KBM-7 (cell line): ENCODE measurements around the gene PAPSS1.
"Not testable (repeated sequence)": the region's sequence is repeated elsewhere in the genome, so short reads cannot be mapped to it uniquely, and the experiment has no call there.

Experiments
- DNase-seq: peaks from one replicate; pipeline ENCODE4 v3.0.0-alpha.2; 2015
- in situ Hi-C: fragments of 300-500 bp; cut with MboI; formaldehyde crosslinking; loops from 2 replicates; pipeline ENCODE4 v1.14.3; 2020; ENCODE audit warnings: low sequenced_read_pairs, low pct_unique_long_range_greater_than_20kb, mixed read lengths

The PAPSS1 gene

DNA sequence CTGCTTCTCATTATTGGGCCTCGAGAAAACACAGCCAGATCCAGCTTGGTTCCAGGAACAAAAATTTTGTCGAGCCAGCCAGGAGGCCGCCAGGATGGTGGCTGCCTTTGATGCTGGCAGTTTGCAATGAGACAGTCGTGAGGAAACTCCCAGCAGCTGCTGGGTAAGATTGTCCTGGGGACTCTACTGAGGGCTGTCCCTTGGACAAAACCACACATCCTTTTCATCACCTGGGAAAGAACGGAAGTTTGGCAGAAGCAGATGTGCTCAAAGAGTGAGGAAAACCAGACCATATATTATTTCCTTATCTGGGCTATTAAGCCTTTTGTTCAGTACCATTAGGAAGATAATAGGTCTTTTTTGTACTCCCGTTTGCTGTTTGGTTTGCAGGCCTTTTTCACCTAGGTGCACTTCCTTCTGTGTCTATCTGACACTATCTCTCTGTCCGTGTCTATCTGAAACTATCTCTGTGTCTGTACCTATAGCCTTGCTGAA is 13.4 kb upstream of the PAPSS1 start:
- no peak for DNase-seq

DNA sequence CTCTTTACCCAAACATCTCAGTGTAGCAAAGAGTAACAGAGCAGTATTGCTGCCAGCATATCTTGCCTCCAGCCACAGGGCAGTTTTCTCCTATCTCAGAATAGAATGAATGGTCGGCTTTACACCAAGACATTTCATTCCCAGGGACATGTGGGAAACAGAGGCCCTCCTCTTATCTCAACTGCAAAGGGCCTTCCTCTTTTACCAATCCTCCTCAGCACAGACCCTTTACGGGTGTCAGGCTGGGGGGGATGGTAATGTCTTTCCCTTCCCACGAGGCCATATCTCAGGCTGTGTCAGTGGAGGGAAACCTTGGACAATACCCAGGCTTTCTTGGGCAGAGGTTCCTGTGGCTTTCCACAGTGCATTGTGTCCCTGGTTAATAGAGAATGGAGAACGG is 9.0 kb upstream of the PAPSS1 start:
- DNase-seq = peak; percentile 31
- in situ Hi-C loops = not testable (repeated sequence)

More for the DNA sequence above, 13.4 kb upstream of the PAPSS1 start:
- in situ Hi-C loops = no loop called here

DNA sequence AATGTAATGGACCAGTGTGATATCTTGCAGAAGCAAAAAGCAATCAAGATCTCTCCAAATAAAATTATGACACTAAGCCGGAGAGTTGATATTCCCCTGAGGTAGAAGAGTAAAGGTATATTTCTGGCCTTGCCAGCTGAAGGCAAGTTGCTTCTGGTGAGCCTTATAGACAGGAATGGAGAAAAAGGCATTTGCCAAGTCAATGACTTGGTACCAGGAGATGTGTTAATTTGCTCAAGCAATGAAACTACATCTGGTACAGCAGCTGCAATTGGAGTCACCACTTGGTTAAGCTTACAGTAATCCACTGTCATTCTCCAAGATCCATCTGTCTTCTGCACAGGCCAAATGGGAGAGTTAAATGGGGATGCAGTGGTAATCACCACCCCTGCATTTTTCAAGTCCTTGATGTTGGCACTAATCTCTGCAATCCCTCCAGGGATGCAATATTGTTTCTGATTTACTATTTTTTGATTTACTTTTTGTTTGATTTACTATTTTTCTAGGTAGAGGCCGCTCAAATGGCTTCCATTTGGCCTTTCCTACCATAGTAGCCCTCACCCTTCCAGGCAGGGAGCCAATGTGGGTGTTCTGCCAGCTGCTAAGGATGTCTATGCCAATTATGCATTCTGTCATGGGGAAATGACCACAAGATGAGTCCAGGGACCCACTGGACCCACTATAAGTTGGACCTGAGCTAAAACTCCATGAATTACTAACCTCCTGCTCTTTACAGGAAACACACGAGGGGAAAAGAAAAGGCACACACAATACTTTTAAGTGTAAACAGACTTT is 6.3 kb upstream of the PAPSS1 start:
- in situ Hi-C loops, DNase-seq: not testable (repeated sequence)

DNA sequence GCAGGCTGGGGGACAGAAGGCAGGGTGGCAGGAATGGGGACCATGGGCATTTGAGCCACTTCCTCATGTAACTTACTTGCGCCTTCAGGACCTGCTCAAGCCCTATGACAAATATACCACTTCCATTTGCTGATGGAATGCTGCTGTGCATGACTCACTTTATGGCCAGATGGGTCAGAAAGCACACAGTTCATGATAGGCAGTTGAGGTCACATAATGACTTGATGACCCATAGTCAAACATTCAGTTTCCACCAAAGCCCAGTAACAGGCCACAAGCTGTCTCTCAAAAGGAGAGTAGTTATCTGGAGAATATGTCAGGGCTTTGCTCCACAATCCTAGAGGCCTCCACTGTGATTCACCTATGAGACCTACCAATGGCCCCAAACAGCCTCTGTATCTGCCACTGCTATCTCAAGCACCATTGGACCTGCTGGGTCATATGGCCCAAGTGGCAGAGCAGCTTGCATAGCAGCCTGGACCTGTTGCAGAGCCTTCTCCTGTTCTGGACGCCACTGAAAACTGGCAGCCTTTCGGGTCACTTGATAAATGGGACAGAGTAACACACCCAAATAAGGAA is 5.3 kb upstream of the PAPSS1 start:
- in situ Hi-C loops = no loop called here

DNA sequence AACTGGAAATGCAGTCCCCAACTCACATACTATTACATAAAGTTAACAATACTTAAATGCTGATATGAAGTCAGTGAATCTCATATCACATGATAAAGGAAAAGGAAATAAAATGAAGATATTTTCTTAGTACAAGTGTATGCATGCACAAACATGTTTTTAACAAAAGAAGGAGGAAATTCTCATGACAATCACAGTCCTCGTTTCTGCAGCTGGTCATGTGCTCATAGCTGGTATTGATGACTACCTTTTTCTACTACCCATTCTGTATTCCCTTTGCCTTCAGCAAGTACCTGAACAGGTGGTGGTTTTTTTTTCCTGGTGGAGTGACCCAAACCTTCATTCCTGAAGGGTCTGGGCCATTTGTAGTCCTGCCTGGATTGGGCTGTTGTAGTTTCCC is 3.3 kb upstream of the PAPSS1 start:
- in situ Hi-C loops, DNase-seq: not testable (repeated sequence)

More for the DNA sequence above, 5.3 kb upstream of the PAPSS1 start:
- DNase-seq = no peak

DNA sequence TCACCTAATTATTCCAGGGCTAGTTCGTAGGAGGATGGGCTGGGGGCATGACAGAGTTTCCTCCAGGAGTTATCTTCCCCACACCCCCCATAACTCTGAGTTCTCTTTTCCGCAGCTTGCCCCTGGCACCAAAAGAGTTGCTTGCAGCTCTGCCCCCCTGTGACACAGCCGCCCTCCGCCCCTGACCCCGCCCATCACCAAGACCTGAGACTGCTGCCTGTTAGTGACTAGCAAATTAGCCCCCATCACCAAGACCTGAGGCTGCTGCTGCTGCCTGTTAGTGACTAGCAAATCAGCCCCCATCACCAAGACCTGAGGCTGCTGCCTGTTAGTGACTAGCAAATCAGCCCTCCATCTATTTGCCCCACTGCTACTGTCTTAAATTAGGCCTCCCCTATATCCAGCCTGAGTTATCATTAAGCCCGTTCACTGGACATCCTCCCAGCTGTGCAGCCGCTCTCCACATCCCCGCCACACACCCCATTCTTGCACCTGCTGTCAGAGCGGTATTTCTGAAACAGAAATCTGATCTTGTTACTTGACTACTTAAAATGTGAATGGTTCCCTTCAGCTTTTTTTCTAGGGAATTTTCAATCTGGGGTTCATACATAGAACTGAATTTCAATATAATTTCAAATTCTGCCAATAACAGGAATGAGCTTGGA is 1.5 kb upstream of the PAPSS1 start:
- in situ Hi-C loops = no loop called here
- no peak for DNase-seq

DNA sequence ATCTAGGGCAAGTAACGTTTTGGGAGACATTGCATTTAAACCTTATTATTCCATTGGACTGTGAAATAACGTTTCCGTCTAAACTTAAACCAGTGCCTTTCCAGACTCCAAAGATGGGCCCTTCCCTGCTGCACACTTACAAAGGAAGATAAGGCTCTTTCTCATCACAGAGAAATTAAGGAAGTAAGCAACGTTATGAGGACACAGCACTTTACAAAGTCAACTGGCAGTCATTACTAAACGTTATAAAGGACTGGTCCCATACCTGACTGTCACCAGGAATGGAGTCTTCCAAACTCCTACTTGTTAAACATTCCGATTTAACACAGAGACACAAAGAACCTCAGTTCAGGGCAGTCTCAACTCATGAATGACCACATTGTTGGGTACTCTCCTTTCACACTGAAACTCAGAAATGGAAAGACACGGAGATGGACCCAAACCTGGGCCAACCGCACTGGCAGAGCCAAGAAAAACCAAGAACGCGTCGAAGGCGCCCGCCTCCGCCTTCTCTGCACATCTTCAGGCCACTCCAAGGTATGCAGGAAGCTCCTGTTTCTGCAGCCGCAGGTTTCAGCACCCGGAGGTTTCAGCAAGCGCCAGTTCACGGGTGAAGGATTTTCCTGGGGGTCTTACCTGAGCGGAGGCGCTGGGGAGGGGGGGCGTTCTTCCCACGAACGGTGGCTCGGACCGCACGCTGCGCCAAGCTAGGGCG is 670 bp downstream of the PAPSS1 start:
- in situ Hi-C loops = no loop called here
- DNase-seq = peak; percentile 63

DNA sequence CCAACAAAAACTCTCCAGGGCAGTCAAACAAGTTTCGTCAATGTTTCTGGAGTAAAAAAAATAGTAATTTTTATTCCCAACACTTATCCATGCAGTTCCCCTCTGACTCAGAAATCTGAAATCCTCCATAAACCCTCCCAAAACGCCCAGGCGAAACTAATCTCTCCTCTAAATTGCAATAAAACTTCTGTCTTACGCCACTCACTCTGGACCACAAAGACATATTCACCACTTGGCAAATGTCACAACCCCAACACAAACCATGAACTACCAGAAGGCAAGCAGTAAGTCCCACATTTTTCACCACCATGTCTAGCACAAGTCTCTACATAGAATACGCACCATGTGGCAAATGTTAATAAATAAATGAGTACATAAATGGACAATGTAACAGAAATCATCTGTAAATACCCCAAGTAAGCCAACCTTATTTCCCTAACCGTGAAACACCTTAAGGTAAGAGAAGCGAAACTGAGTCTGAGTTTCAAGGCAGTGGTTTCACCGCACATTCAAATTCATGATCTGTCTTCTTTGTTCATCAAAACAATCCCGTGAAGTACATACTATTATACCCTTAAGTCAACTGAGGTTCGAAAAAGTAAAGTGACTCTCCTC is 1.6 kb downstream of the PAPSS1 start:
- no peak for DNase-seq
- in situ Hi-C loops = no loop called here

DNA sequence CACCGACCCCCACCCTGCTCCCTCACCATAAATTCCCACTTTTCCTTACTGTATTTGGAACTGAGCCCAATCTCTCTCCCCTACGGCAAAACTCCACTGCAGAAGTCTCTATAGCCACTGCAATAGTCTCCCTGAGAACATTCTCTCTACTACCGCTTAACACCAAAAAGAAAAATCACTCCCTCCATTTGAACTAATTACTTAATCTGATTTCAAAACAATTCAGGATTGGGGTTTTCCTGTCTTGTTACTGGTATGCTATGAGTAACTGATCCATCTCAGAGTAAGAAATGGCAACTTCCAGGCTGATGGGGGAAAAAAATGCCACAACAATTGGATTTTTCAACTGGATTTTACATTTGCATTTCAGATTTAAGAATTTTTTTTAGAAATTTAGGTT is 5.8 kb downstream of the PAPSS1 start:
- in situ Hi-C loops = no loop called here
- DNase-seq = no peak

DNA sequence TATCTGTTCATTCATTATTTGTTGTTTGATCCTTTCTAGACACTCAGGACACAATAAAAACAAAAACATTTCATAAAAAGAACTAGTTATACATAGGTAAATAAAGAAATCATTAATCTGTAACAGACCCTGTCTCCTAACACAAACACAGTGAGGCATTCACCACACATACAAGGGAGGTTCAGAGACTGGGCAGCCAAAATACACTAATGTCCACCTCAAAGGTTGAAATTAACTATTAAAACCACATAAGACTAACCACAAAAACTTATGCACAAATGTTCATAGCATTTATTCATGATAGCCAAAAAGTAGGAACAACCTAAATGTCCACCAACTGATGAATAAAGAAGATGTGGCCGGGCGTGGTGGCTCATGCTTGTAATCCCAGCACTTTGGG is 7.8 kb downstream of the PAPSS1 start:
- in situ Hi-C loops = no loop called here
- DNase-seq = no peak

DNA sequence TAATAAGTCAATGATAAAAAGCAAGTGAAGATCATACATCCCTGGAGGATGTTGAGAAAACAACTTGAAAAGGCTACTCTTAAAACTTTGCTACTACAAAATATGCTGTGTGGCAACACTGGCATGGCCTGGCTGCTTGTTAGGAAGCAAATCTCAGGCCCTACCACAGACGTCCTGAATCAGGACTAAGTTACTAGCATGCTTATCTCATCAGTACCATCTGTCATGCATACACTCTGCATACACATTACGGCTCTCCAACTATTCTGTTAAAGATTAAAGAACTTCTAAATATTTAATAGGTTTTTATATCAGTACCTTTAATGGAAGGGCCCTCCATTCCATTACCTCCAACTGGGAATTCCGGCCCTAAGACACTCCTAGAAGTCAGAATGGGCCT is 8.2 kb downstream of the PAPSS1 start:
- no peak for DNase-seq
- in situ Hi-C loops = no loop called here

DNA sequence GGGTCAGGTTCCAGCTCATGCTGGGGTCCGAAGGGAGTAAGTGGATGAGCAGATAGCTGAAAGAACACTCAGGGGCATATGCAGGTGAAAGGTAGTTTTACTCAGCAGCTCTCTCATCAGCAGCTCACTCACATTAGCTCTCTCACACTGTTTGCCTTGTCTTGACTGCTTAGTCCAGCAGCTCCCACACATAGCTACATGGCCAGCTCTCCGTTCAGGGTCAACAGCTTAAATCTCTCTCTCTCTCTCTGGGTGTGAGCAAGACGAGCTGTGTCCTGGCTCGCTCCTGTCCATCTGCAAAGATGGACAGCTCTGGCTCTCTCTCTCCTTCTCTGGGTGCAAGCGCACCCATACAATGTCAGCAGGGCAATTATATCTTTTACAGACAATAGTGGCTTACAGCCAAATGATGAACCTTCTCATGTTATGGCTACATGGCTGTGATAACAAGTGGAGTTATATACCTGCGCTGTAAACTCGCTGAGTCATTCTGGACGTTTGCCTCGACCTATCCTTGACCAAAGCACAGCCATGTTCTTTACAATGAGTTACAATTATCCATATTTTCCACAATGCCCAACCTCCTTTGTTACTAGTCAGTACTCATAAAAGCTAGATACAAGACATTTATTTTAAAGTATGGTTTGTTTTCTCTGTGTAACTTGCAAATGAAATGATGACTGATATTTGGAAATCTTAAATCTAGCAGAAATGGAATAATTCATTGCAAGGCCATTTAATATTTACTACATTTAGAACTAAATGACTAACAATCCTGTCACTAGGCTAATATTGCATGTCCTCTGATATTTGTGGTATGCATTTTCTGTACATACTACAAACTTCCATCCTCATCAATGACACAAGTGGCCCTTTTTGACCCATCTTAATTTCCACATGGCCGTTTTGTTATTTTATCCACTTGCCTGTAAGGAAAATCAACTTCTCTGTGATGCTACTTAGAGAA is 9.3 kb downstream of the PAPSS1 start:
- in situ Hi-C loops = no loop called here
- no peak for DNase-seq

DNA sequence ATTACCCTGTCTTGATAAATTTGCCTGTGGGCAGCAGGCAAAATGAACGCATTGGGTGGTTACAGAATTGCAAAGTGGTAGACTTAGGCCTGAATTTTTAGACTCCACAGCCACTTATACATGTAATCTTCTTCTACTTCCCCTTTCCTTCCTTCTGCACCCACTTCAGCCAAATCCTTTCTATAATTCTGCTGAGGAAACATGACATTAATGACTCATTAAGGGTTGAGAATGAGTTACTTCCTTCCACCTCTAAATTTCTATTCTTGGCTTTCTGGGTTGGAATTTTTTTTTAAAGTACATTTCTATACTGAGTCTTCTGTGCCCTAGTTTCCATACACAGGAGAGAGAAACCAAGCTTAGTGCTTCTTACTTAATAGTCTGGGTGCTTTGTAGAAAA is 10.1 kb downstream of the PAPSS1 start:
- in situ Hi-C loops = no loop called here
- DNase-seq = peak; percentile 82

DNA sequence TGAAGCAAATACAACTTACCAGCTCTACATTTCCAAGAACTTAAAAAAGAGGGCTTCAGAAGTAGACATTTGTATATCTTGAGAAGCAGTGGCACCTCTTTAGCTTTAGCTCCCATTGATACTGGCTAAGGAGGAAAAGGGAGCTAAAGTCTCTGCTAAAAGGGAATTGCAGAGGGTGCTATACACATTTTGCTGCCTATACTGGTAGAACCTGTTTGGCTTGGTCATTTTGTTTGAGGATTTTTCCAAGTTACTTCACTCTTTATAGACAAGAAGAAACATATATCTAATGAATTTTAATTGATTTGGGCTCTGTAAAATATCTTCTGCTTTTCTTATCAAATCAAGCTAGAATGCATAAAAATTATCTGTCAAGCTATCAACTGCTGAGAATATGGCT is 11.8 kb downstream of the PAPSS1 start:
- in situ Hi-C loops = no loop called here
- DNase-seq = no peak

DNA sequence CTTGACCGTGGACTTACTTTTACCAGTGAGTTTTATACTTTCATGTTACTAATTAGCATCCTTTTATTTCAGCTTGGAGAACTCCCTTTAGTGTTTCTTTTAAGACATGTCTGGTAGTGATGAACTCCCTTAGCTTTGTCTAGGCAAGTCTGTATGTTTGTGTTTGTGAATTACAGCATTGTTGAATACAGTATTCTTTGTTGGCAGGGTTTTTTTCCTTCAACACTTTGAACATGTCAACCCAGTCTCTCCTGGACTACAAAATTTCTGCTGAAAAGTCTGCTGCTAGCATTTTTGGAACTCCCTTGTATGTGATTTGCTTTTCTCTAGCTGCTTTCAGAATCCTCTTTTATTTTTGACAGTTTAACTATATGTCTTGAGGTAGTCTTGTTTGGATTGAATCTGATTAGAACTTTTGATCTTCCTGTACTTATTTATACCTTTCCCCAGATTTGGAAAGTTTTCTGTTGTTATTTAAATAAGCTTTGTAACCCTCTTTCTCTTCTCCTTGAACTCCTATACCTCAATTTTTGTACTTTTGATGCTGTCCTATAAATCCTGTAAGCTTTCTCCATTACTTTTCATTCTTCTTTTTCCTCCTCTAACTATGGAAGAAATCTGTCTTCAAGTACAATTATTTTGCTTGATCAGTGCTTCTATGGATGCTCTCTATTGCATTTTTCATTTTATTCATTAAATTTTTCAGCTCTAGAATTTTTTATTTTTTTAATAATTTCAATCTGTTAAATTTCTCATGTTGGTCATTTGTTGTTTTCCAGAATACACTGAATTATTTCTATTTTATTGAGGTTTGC is 14.1 kb downstream of the PAPSS1 start:
- DNase-seq = no peak
- in situ Hi-C loops = no loop called here

DNA sequence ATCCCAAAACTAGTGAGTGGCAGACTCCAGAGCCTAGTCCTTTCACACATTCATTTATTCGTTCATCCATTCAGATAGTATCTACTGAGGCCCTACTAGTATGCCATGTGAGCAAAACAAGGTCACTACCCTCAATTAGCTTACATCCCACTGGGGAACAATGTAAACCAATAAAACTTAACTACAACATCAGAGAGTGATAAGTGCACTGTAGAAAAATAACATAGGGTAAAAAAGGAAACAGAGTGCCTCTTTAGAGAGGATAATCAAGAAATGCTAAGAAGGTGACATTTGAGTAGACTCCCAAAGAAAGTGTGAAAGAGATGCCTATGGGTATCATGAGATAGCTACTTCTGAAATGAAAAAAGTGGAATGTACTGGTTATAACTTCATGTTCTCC is 18.5 kb downstream of the PAPSS1 start:
- in situ Hi-C loops = no loop called here
- no peak for DNase-seq

DNA sequence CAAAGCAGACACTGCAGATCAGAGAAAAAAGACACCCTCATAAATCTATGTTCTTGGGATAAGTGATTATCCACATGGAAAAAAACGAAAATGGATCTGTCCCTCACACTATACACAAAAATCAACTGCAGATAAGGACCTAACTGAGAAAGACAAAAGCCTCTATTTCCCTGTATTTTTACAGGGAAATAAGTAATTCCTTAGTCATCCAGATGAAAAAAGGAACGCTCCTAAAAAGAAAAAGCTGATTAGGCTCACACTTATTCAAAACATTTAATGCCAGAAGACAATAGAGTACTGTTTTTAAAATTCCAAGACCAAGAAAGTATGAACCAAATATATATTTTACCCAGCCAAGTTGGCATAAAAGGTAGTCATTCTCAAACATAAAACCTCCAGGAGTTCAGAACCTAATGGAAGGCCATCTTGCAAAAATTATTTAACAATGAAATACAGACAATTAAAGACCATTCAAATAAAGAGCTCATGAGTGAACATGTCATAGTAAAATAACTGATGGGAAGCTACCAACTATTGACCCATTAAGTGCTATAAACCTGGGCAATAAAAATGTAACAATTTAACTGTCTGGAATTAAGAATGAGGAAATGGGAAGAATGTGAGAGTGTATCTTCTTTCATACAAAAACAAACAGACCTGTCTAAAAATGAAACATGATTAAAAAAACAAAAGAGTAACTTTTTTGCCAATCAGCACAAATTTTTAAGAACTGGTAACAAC is 20.4 kb downstream of the PAPSS1 start:
- DNase-seq = no peak
- in situ Hi-C loops = no loop called here
